ENCODE data around the gene PBRM1.

DNA sequence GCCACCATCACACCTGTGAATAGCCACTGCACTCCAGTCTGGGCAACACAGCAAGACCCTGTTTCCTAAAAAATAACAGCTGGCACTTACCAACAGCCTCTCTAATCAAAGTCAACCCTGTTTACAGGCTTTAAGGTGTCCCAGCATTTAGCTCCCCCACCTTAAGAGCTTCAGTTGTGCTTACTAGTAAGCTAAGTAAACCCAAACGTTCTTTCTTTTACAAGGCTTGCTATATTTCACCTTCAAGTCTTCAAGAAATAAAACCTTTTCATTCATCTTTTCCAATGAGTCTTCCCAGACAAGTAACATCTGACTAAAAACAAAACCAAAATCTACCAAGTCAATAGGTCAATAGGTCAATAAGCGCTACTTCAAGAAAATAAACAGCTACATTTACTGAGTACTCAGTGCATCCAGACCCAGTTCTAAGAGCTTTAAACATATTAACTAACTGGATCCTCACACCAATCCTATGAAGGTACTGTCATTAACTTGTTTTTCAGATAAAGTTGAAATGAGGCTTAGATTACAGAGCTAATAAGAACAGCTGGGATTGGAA is 62.4 kb downstream of the PBRM1 start:
- TF ChIP-seq, protein P1, sequence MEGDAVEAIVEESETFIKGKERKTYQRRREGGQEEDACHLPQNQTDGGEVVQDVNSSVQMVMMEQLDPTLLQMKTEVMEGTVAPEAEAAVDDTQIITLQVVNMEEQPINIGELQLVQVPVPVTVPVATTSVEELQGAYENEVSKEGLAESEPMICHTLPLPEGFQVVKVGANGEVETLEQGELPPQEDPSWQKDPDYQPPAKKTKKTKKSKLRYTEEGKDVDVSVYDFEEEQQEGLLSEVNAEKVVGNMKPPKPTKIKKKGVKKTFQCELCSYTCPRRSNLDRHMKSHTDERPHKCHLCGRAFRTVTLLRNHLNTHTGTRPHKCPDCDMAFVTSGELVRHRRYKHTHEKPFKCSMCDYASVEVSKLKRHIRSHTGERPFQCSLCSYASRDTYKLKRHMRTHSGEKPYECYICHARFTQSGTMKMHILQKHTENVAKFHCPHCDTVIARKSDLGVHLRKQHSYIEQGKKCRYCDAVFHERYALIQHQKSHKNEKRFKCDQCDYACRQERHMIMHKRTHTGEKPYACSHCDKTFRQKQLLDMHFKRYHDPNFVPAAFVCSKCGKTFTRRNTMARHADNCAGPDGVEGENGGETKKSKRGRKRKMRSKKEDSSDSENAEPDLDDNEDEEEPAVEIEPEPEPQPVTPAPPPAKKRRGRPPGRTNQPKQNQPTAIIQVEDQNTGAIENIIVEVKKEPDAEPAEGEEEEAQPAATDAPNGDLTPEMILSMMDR (IDR thresholded peaks at IDR 0.05), result no peak
- no peak for TF ChIP-seq ZFX (IDR thresholded peaks at IDR 0.05; ENCODE audit: borderline replicate concordance)

All from 22Rv1 (cell line).